Sigmoid colon (tissue), 4 donors: ENCODE measurements around the gene DENND1B.

Source experiments
- CTCF ChIP-seq, 4 experiments: fragments of 450-650 bp in 3 of 4; fragments of 200-600 bp in 1 of 4; IDR thresholded peaks; one replicate each; pipeline ENCODE4 v1.5.1; 2016 to 2019; ENCODE audit warnings: antibody characterized with exemption in 4 of 4, mild to moderate bottlenecking in 3 of 4, moderate library complexity in 2 of 4
- EP300 ChIP-seq, 4 donors: sonication (generic); formaldehyde crosslinking; IDR thresholded peaks; one replicate each; pipeline ENCODE4 v1.6.1; 2017; ENCODE audit warnings: antibody characterized with exemption in 4 of 4
- POLR2A ChIP-seq, 2 donors: fragments of 450-650 bp; IDR thresholded peaks; one replicate each; pipeline ENCODE4 v1.6.1; 2016; ENCODE audit warnings: antibody characterized with exemption in 2 of 2, mild to moderate bottlenecking in 2 of 2, moderate library complexity in 2 of 2
- POLR2AphosphoS5 ChIP-seq, 4 donors: sonication (generic); formaldehyde crosslinking; IDR thresholded peaks; one replicate each; pipeline ENCODE4 v1.6.1; 2017; ENCODE audit warnings: antibody characterized with exemption in 4 of 4

GRCh38 chr1:197544553-197544952 lies 230.7 kb downstream of the DENND1B start:
- no peak for TF ChIP-seq POLR2A (IDR thresholded peaks at IDR 0.05)
- TF ChIP-seq CTCF (IDR thresholded peaks at IDR 0.05) = no peak
- TF ChIP-seq EP300 (IDR thresholded peaks at IDR 0.05) = no peak
- TF ChIP-seq POLR2AphosphoS5 (IDR thresholded peaks at IDR 0.05) = no peak
